ENCODE data around the gene SMCHD1. TPM values are rescaled to one million over a fixed set of nuclear protein-coding genes. Genes with fewer than 3 reads are reported as not detected.

Gene SMCHD1
- total RNA-seq, 2 donors from 2014 or later, result 36.5 to 43.3 TPM

GRCh38 chr18:2715990-2716389 is 60.5 kb downstream of the SMCHD1 start:
- DNase-seq, result no peak
- Histone ChIP-seq H3K4me3 (no peak overlapping the region), H3K27me3 (no peaks in the 10 kb centered on the region), H3K36me3 (no peaks in the 10 kb centered on the region), H3K27ac (no peak overlapping the region), H3K9me3 (no peaks in the 10 kb centered on the region), H3K4me1 (no peaks in the 10 kb centered on the region), H3K9ac (ENCODE audit: low read depth in 2 of 2, low read length in 2 of 2) (no peak overlapping the region)
- TF ChIP-seq CTCF (IDR thresholded peaks at IDR 0.05), result no peak
- intact Hi-C loops (cut with DNase I), result no loop called here

- Histone ChIP-seq H3K9ac (ENCODE audit: low read depth in 2 of 2, low read length in 2 of 2) (no peak overlapping the region), H3K4me3 (no peak overlapping the region), H3K9me3 (no peaks in the 10 kb centered on the region), H3K27me3 (no peaks in the 10 kb centered on the region), H3K36me3 (peaks cover 2% of the 10 kb centered on the region), H3K27ac (no peak overlapping the region), H3K4me1 (no peaks in the 10 kb centered on the region)
- intact Hi-C loops (cut with DNase I), result no loop called here
- DNase-seq, result no peak
- TF ChIP-seq CTCF (IDR thresholded peaks at IDR 0.05), result no peak
Measured at GRCh38 chr18:2716394-2717326, 61.1 kb downstream of the SMCHD1 start.

GRCh38 chr18:2717407-2717806 is 61.9 kb downstream of the SMCHD1 start:
- no peak for TF ChIP-seq CTCF (IDR thresholded peaks at IDR 0.05)
- Histone ChIP-seq H3K36me3 (peaks cover 7% of the 10 kb centered on the region), H3K9ac (ENCODE audit: low read depth in 2 of 2, low read length in 2 of 2) (no peak overlapping the region), H3K4me3 (no peak overlapping the region), H3K9me3 (no peaks in the 10 kb centered on the region), H3K27me3 (no peaks in the 10 kb centered on the region), H3K27ac (no peak overlapping the region), H3K4me1 (no peaks in the 10 kb centered on the region)
- DNase-seq, result no peak
- intact Hi-C loops (cut with DNase I), result no loop called here

- no peak overlapping the region for H3K27ac ChIP-seq
- no peaks in the 10 kb centered on the region for H3K9me3 ChIP-seq
- no peaks in the 10 kb centered on the region for H3K27me3 ChIP-seq
- H3K36me3 ChIP-seq, result peaks cover 7% of the 10 kb centered on the region
- no peak overlapping the region for H3K9ac ChIP-seq (ENCODE audit: low read depth in 2 of 2, low read length in 2 of 2)
- H3K4me1 ChIP-seq, result no peaks in the 10 kb centered on the region
- intact Hi-C loops (cut with DNase I), result no loop called here
- no peak overlapping the region for H3K4me3 ChIP-seq
- TF ChIP-seq CTCF (IDR thresholded peaks at IDR 0.05), result no peak
- no peak for DNase-seq
Measured at GRCh38 chr18:2719040-2719439, 63.5 kb downstream of the SMCHD1 start.

GRCh38 chr18:2723207-2723606 is 67.7 kb downstream of the SMCHD1 start:
- Histone ChIP-seq H3K4me1 (no peaks in the 10 kb centered on the region), H3K36me3 (peaks cover 7% of the 10 kb centered on the region), H3K27ac (no peak overlapping the region), H3K9me3 (no peaks in the 10 kb centered on the region), H3K4me3 (no peak overlapping the region), H3K9ac (ENCODE audit: low read depth in 2 of 2, low read length in 2 of 2) (no peak overlapping the region), H3K27me3 (no peaks in the 10 kb centered on the region)
- DNase-seq, result no peak
- intact Hi-C loops (cut with DNase I), result no loop called here
- no peak for TF ChIP-seq CTCF (IDR thresholded peaks at IDR 0.05)

Data from colonic mucosa (tissue), 4 donors.